Stomach (tissue), 9 donors: ENCODE results near the gene C9orf78. TPM values are rescaled to one million over a fixed set of nuclear protein-coding genes. Genes with fewer than 3 reads are reported as not detected.

Experiments used
- DNase-seq, 2 donors: peaks; one replicate each; pipeline versions ENCODE4 v3.0.0 to v3.0.0-alpha.2; 2013 to 2019
- H3K27ac ChIP-seq, 5 donors: fragments of 200-600 bp in 4 of 5; sonication (generic) in 4 of 5; one replicate each; pipeline ENCODE4 v1.5.1; 2013 to 2019; ENCODE audit warnings: mild to moderate bottlenecking in 1 of 5, moderate library complexity in 1 of 5
- H3K27me3 ChIP-seq, 3 donors: fragments of 200-600 bp; sonication (generic); one replicate each; pipeline ENCODE4 v1.5.1; 2017 to 2019; ENCODE audit warnings: mixed run types in 1 of 3
- H3K36me3 ChIP-seq, 4 donors: fragments of 200-600 bp; sonication (generic); 1 replicate in 3 of 4; 2 replicates in 1 of 4; pipeline ENCODE4 v1.5.1; 2016 to 2019
- H3K4me1 ChIP-seq, 4 donors: fragments of 200-600 bp; sonication (generic); one replicate each; pipeline ENCODE4 v1.5.1; 2016 to 2019
- H3K4me3 ChIP-seq, 4 donors: fragments of 200-600 bp; sonication (generic) in 3 of 4; one replicate each; pipeline ENCODE4 v1.5.1; 2016 to 2019; ENCODE audit warnings: mild to moderate bottlenecking in 1 of 4
- H3K9me3 ChIP-seq, 4 donors: fragments of 200-600 bp; sonication (generic); one replicate each; pipeline ENCODE4 v1.5.1; 2016 to 2019
- EP300 ChIP-seq: sonication (generic); formaldehyde crosslinking; IDR thresholded peaks from one replicate; pipeline ENCODE4 v1.6.1; 2017; ENCODE audit warnings: antibody characterized with exemption
- POLR2A ChIP-seq, 4 donors: fragments of 450-650 bp; IDR thresholded peaks; one replicate each; pipeline ENCODE4 v1.6.1; 2016; ENCODE audit warnings: antibody characterized with exemption in 4 of 4, control low read depth in 2 of 4, mild to moderate bottlenecking in 1 of 4, moderate library complexity in 1 of 4
- POLR2AphosphoS5 ChIP-seq, 3 donors: sonication (generic); formaldehyde crosslinking; IDR thresholded peaks; one replicate each; pipeline ENCODE4 v1.6.1; 2016; ENCODE audit warnings: antibody characterized with exemption in 3 of 3
- WGBS, 5 donors: extraction: QIAGEN DNeasy Blood & Tissue Kit in 3 of 5; methylation state at CpG; one replicate each; pipeline versions ENCODE4 v1.1.5 to v1.1.7; 2013 to 2018; 5-methylcytosine and 5-hydroxymethylcytosine counted together
- intact Hi-C: fragments of 100-400 bp; cut with DNase I; formaldehyde crosslinking; loops from one replicate; pipeline ENCODE4 v1.15.1; 2023; ENCODE audit warnings: low total_unique reads
- polyA plus RNA-seq, 3 donors: library from polyadenylated mRNA; stranded (reverse); fragments of 200-250 nt; gene quantifications; one replicate each; pipeline ENCODE4 v1.2.3, GENCODE V29; 2013
- total RNA-seq, 5 donors: library from RNA; depleted of rRNA; stranded (reverse); fragments of >200 nt; gene quantifications; one replicate each; pipeline versions ENCODE4 v1.1.0 to v1.2.3, GENCODE V29; 2014 to 2016
- TF ChIP-seq, protein P1 (sequence below), 7 experiments: fragments of 450-650 bp in 4 of 7; fragments of 200-600 bp in 3 of 7; sonication (generic) in 3 of 7; IDR thresholded peaks; one replicate each; pipeline ENCODE4 v1.5.1; 2016 to 2019; ENCODE audit warnings: antibody characterized with exemption in 7 of 7, control low read depth in 2 of 7, mild to moderate bottlenecking in 1 of 7
- donor health status: healthy with polysubstance abuse.
- donor health status: Bipolar disorder and iron deficiency.
- donor health status: healthy.

C9orf78 gene
- total and polyA plus RNA-seq, 8 donors = 18.7 to 67.5 (median 43.8) TPM

DNA sequence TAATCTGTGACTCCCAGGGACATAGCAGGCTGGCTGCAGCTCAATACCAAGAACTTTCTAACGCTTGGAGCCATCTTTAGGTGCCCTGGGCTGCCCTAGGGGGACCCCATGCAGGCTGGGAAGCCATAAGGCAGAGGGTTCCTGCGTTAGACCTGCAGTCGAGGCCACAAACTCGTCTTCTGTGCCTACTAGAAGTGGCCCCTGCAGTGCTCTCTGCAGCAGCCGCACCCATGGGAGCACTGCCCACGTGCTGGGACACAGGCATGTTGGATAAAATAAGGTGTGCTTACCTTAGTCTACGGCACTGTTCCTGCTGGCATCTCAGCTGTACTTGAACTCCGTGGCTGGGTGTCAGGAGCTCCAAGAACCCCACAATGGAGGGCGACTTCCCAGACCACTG is 22.7 kb downstream of the C9orf78 start:
- Histone ChIP-seq H3K36me3 (peaks cover 40 to 97% (median 92%) of the 10 kb centered on the region in 4 donors), H3K9me3 (no peaks in the 10 kb centered on the region), H3K27me3 (no peaks in the 10 kb centered on the region), H3K4me1 (peaks cover 0 to 23% (median 6%) of the 10 kb centered on the region in 4 donors), H3K4me3 (no peak overlapping the region), H3K27ac (no peak overlapping the region)
- no peak for DNase-seq
- WGBS, 5 donors = 62 to 76% (median 72%) methylated on average over 8 to 9 of the region's 9 CpGs
- TF ChIP-seq POLR2AphosphoS5 (IDR thresholded peaks at IDR 0.05) = no peak
- no peak for TF ChIP-seq EP300
- no peak for TF ChIP-seq POLR2A (IDR thresholded peaks at IDR 0.05)
- TF ChIP-seq, protein P1, sequence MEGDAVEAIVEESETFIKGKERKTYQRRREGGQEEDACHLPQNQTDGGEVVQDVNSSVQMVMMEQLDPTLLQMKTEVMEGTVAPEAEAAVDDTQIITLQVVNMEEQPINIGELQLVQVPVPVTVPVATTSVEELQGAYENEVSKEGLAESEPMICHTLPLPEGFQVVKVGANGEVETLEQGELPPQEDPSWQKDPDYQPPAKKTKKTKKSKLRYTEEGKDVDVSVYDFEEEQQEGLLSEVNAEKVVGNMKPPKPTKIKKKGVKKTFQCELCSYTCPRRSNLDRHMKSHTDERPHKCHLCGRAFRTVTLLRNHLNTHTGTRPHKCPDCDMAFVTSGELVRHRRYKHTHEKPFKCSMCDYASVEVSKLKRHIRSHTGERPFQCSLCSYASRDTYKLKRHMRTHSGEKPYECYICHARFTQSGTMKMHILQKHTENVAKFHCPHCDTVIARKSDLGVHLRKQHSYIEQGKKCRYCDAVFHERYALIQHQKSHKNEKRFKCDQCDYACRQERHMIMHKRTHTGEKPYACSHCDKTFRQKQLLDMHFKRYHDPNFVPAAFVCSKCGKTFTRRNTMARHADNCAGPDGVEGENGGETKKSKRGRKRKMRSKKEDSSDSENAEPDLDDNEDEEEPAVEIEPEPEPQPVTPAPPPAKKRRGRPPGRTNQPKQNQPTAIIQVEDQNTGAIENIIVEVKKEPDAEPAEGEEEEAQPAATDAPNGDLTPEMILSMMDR (IDR thresholded peaks at IDR 0.05) = no peak
- intact Hi-C loops = no loop called here

DNA sequence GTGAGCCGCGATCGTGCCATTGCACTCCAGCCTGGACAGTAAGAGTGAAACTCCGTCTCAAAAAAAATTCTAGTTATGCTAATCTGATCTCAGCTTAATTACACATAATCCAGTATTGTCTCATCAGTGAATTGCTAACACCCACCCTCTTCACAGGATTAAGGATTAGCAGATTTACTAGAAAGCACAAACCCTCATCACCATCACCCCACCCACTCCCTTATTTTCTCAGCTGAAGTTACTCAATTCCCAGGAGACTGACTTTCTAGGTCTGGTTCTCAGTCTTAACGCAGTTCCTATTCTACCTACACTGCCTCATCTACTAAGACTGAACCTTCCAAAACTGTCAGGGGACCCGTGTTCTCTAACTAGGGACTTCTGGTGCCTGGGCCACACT is 23.1 kb downstream of the C9orf78 start:
- H3K27ac ChIP-seq = no peak overlapping the region
- H3K36me3 ChIP-seq = peaks cover 40 to 97% (median 92%) of the 10 kb centered on the region in 4 donors
- H3K27me3 ChIP-seq = no peaks in the 10 kb centered on the region
- DNase-seq = no peak
- intact Hi-C loops = no loop called here
- H3K4me3 ChIP-seq = no peak overlapping the region
- TF ChIP-seq POLR2AphosphoS5 (IDR thresholded peaks at IDR 0.05) (no peak), EP300 (no peak), POLR2A (IDR thresholded peaks at IDR 0.05) (no peak)
- TF ChIP-seq, protein P1 (IDR thresholded peaks at IDR 0.05) = no peak
- WGBS, 5 donors = 77 to 90% (median 82%) methylated on average over 6 of the region's 6 CpGs
- H3K9me3 ChIP-seq = no peaks in the 10 kb centered on the region
- peaks cover 0 to 25% (median 6%) of the 10 kb centered on the region in 4 donors for H3K4me1 ChIP-seq

DNA sequence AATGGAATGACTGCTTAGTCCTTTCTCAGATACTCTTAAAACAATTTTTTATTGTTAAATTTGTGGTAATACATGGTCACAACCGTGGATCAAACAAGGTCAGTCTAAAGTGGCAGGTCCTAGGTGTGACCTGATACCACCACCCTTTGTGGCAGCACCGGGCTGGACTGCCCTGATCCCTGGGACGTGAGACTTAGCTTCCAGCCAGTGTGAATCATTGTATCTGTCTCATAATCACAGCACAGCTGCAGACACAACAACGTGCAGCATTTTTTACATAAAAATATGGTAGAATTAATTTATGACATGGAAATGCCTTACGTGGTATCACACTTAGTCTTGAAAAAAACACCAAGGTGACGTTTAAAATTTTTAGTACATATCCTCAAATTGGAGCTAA is 24.3 kb downstream of the C9orf78 start:
- DNase-seq = no peak
- H3K27me3 ChIP-seq = no peaks in the 10 kb centered on the region
- intact Hi-C loops = no loop called here
- H3K27ac ChIP-seq = no peak overlapping the region
- WGBS, 5 donors = 68 to 78% (median 70%) methylated on average over 6 of the region's 6 CpGs
- TF ChIP-seq POLR2AphosphoS5 (IDR thresholded peaks at IDR 0.05) (no peak), POLR2A (IDR thresholded peaks at IDR 0.05) (no peak), EP300 (no peak)
- TF ChIP-seq, protein P1 (IDR thresholded peaks at IDR 0.05) = no peak
- H3K36me3 ChIP-seq = peaks cover 33 to 90% (median 85%) of the 10 kb centered on the region in 4 donors
- no peaks in the 10 kb centered on the region for H3K9me3 ChIP-seq
- no peak overlapping the region for H3K4me3 ChIP-seq
- peaks cover 0 to 37% (median 12%) of the 10 kb centered on the region in 4 donors for H3K4me1 ChIP-seq

DNA sequence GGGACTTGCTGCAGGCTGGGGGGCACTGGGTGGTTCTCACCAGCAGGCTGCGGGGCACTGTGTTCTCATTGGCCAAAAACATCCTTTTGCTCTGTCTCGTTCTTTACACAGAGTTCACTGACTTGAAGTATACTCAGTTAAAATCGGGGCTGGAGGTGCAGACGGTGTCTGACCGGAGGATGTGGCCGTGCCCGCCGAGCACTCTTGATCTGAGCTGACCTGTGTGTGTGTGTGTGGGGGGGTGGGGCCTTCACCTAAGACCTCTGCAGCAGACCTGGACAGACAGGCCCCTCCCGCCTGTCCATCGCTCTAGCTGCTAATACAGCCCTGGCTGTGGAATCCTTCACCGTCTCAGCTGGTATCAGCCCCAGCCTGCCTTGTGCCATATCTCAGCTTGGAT is 25.0 kb downstream of the C9orf78 start:
- H3K4me3 ChIP-seq = no peak overlapping the region
- 89 to 94% (median 91%) methylated on average over 8 to 11 of the region's 11 CpGs for WGBS, 5 donors
- H3K4me1 ChIP-seq = peaks cover 0 to 44% (median 16%) of the 10 kb centered on the region in 4 donors
- DNase-seq = no peak
- no peak for TF ChIP-seq EP300
- TF ChIP-seq, protein P1 (IDR thresholded peaks at IDR 0.05) = no peak
- no peak for TF ChIP-seq POLR2AphosphoS5 (IDR thresholded peaks at IDR 0.05)
- no peak for TF ChIP-seq POLR2A (IDR thresholded peaks at IDR 0.05)
- no peaks in the 10 kb centered on the region for H3K9me3 ChIP-seq
- no peaks in the 10 kb centered on the region for H3K27me3 ChIP-seq
- peaks cover 27 to 84% (median 82%) of the 10 kb centered on the region in 4 donors for H3K36me3 ChIP-seq
- no peak overlapping the region for H3K27ac ChIP-seq
- intact Hi-C loops = no loop called here
